ENCODE results near the gene OLA1. TPM values are rescaled to one million over a fixed set of nuclear protein-coding genes. Genes with fewer than 3 reads are reported as not detected.
"Not testable (repeated sequence)": the region's sequence is repeated elsewhere in the genome, so short reads cannot be mapped to it uniquely, and the experiment has no call there.

Gene OLA1
- total RNA-seq, result 58.4 TPM
- long read RNA-seq, full-length matches to known transcripts, result 313 of 348 reads
- long read RNA-seq, partial matches to known transcripts, result 23 of 348 reads
- long read RNA-seq, other reads (novel, unspliced or antisense), result 12 of 348 reads

- peak; percentile 99 for DNase-seq (ENCODE audit: low spot score)
Observed at GRCh38 chr2:174248187-174248997, at the start of gene OLA1. Gene OLA1, minus strand, starts transcription at chr2:174248532. Its CDS starts 1,717 bp downstream, at chr2:174246815.

- DNase-seq (ENCODE audit: low spot score), result no peak
Observed at GRCh38 chr2:174292908-174293307, 44.6 kb upstream of the OLA1 start.

- DNase-seq (ENCODE audit: low spot score), result no peak
Observed at GRCh38 chr2:174286172-174286571, 37.8 kb upstream of the OLA1 start.

- no peak for DNase-seq (ENCODE audit: low spot score)
Observed at GRCh38 chr2:174282441-174282840, 34.1 kb upstream of the OLA1 start.

- no peak for DNase-seq (ENCODE audit: low spot score)
Observed at GRCh38 chr2:174281736-174282135, 33.4 kb upstream of the OLA1 start.

GRCh38 chr2:174280596-174280995 lies 32.3 kb upstream of the OLA1 start:
- DNase-seq (ENCODE audit: low spot score), result no peak

- not testable (repeated sequence) for DNase-seq (ENCODE audit: low spot score)
Observed at GRCh38 chr2:174270263-174270662, 21.9 kb upstream of the OLA1 start.

GRCh38 chr2:174266288-174266687 lies 18.0 kb upstream of the OLA1 start:
- no peak for DNase-seq (ENCODE audit: low spot score)

- DNase-seq (ENCODE audit: low spot score), result no peak
Observed at GRCh38 chr2:174263997-174264396, 15.7 kb upstream of the OLA1 start.

- no peak for DNase-seq (ENCODE audit: low spot score)
Observed at GRCh38 chr2:174259981-174260380, 11.6 kb upstream of the OLA1 start.

- no peak for DNase-seq (ENCODE audit: low spot score)
Observed at GRCh38 chr2:174254267-174254666, 5.9 kb upstream of the OLA1 start.

GRCh38 chr2:174248998-174249592 lies 763 bp upstream of the OLA1 start:
- no peak for DNase-seq (ENCODE audit: low spot score)

GRCh38 chr2:174247474-174248186 lies 702 bp downstream of the OLA1 start:
- no peak for DNase-seq (ENCODE audit: low spot score)

- DNase-seq (ENCODE audit: low spot score), result no peak
Observed at GRCh38 chr2:174246944-174247381, 1.4 kb downstream of the OLA1 start.

- not testable (repeated sequence) for DNase-seq (ENCODE audit: low spot score)
Observed at GRCh38 chr2:174245628-174246027, 2.7 kb downstream of the OLA1 start.

- no peak for DNase-seq (ENCODE audit: low spot score)
Observed at GRCh38 chr2:174245065-174245464, 3.3 kb downstream of the OLA1 start.

- DNase-seq (ENCODE audit: low spot score), result no peak
Observed at GRCh38 chr2:174243812-174244211, 4.5 kb downstream of the OLA1 start.

- DNase-seq (ENCODE audit: low spot score), result no peak
Observed at GRCh38 chr2:174240097-174240496, 8.2 kb downstream of the OLA1 start.

GRCh38 chr2:174236429-174236828 lies 11.9 kb downstream of the OLA1 start:
- DNase-seq (ENCODE audit: low spot score), result no peak

GRCh38 chr2:174235680-174236079 lies 12.7 kb downstream of the OLA1 start:
- no peak for DNase-seq (ENCODE audit: low spot score)

GRCh38 chr2:174233771-174234275 lies 14.5 kb downstream of the OLA1 start:
- no peak for DNase-seq (ENCODE audit: low spot score)

- no peak for DNase-seq (ENCODE audit: low spot score)
Observed at GRCh38 chr2:174227748-174228147, 20.6 kb downstream of the OLA1 start.
